K562 (cell line): ENCODE data around the gene KISS1R. TPM values are rescaled to one million over a fixed set of nuclear protein-coding genes. Genes with fewer than 3 reads are reported as not detected.

Experiments
- ATAC-seq: fragments of 200-7000 bp; cut with Tn5 transposase; 3 replicates; pipeline ENCODE4 v1.9.1; 2020; ENCODE audit warnings: moderate library complexity
- BruUV-seq: library from RNA; stranded (reverse); fragments of 400-500 nt; replicated peaks from 2 replicates; lab custom pipeline; 2021; lab: Mats Ljungman, UMichigan
- CTCF ChIA-PET: fragments of 300-600 bp; formaldehyde crosslinking; extraction: SDS; loops from one replicate; lab custom pipeline; 2021; ENCODE audit warnings: low intra/inter-chr PET ratio; lab: Yijun Ruan, JAX
- POLR2A ChIA-PET: fragments of 300-600, 350-650 bp; sonication (Branson Sonifier 250); formaldehyde crosslinking; extraction: SDS; loops from one replicate; lab custom pipeline; 2021; ENCODE audit warnings: antibody characterized with exemption, inconsistent platforms; lab: Yijun Ruan, JAX
- DNase-seq, 4 experiments: peaks; one replicate each; pipeline versions ENCODE4 v3.0.0 to v3.0.0-alpha.2; 2011 to 2018; ENCODE audit warnings: low spot score in 3 of 4, mixed read lengths in 3 of 4; ENCODE audit errors: extremely low read depth in 1 of 4
- FAIRE-seq: peaks from 2 replicates; lab custom pipeline; 2011; peaks lifted over from hg19 to GRCh38; lab: Jason Lieb, UNC
- H2AFZ ChIP-seq: 2 replicates; pipeline ENCODE4 v1.6.0; 2011; ENCODE audit warnings: low read depth, low read length, control low read depth, inconsistent platforms
- H3K27ac ChIP-seq: fragments of 200-600 bp; 3 replicates; pipeline ENCODE4 v1.8.0; 2011; ENCODE audit warnings: low read depth, mild to moderate bottlenecking, control low read depth, inconsistent platforms, low read length, moderate library complexity, mixed read lengths; ENCODE audit errors: extremely low read depth
- H3K27me3 ChIP-seq, 2 experiments: fragments of 300-600 bp in 1 of 2; 2 replicates in 1 of 2; 3 replicates in 1 of 2; pipeline versions ENCODE4 v1.6.0 to v1.8.0; 2011; ENCODE audit warnings: inconsistent platforms in 2 of 2, low read length in 2 of 2, mild to moderate bottlenecking in 1 of 2, mixed read lengths in 1 of 2, moderate library complexity in 1 of 2; ENCODE audit not compliant: control insufficient read depth in 2 of 2, insufficient read depth in 2 of 2
- H3K36me3 ChIP-seq: fragments of 300-600 bp; 3 replicates; pipeline ENCODE4 v1.8.0; 2011; ENCODE audit warnings: mild to moderate bottlenecking, low read length, inconsistent platforms; ENCODE audit not compliant: control insufficient read depth, insufficient read depth
- H3K4me1 ChIP-seq, 2 experiments: fragments of 200-600 bp in 1 of 2; replicated peaks in 1 of 2; 2 replicates in 1 of 2; 3 replicates in 1 of 2; pipeline versions ENCODE4 v1.5.1 to v1.8.0; 2011; ENCODE audit warnings: inconsistent platforms in 2 of 2, low read length in 2 of 2, mild to moderate bottlenecking in 1 of 2, mixed read lengths in 1 of 2, moderate library complexity in 1 of 2; ENCODE audit not compliant: control insufficient read depth in 2 of 2, insufficient read depth in 2 of 2
- H3K4me2 ChIP-seq: 2 replicates; pipeline ENCODE4 v1.6.1; 2011; ENCODE audit warnings: low read length, control low read depth, inconsistent platforms, mixed read lengths; ENCODE audit not compliant: insufficient read depth
- H3K4me3 ChIP-seq: fragments of 200-600 bp; sonication (generic), shearing (Covaris generic); 2 replicates; pipeline ENCODE4 v1.5.1; 2016; ENCODE audit warnings: control low read depth, inconsistent platforms
- H3K79me2 ChIP-seq: fragments of 200-600 bp; 3 replicates; pipeline ENCODE4 v1.8.0; 2011; ENCODE audit warnings: low read length, inconsistent platforms; ENCODE audit not compliant: control insufficient read depth, insufficient read depth
- H3K9ac ChIP-seq, 2 experiments: 2 replicates each; pipeline versions ENCODE4 v1.6.0 to v1.6.1; 2011; ENCODE audit warnings: low read depth in 2 of 2, low read length in 2 of 2, control low read depth in 1 of 2, inconsistent platforms in 1 of 2, mild to moderate bottlenecking in 1 of 2, mixed read lengths in 1 of 2; ENCODE audit not compliant: insufficient read depth in 1 of 2
- H3K9me1 ChIP-seq: one replicate; pipeline ENCODE4 v1.6.0; 2011; ENCODE audit warnings: inconsistent platforms, mild to moderate bottlenecking, low read length, moderate library complexity; ENCODE audit not compliant: control insufficient read depth, insufficient read depth
- H3K9me3 ChIP-seq: replicated peaks from 2 replicates; pipeline ENCODE4 v1.5.1; 2011; ENCODE audit warnings: low read depth, low read length, inconsistent platforms; ENCODE audit not compliant: control insufficient read depth, insufficient read depth
- H4K20me1 ChIP-seq: replicated peaks from 2 replicates; pipeline ENCODE4 v1.6.1; 2011; ENCODE audit warnings: low read length, inconsistent platforms, mixed read lengths; ENCODE audit not compliant: control insufficient read depth, insufficient read depth
- ATF6 ChIP-seq: sonication (generic); formaldehyde crosslinking; IDR thresholded peaks from 2 replicates; pipeline ENCODE4 v1.4.0; 2020; ENCODE audit warnings: mild to moderate bottlenecking, missing genetic modification reagents
- ETV5 ChIP-seq: sonication (generic); formaldehyde crosslinking; IDR thresholded peaks from 2 replicates; pipeline ENCODE4 v1.4.0; 2020; ENCODE audit warnings: low read depth, mild to moderate bottlenecking, missing genetic modification reagents
- KLF10 ChIP-seq: fragments of 250-450 bp; sonication (Bioruptor Pico); IDR thresholded peaks from 2 replicates; pipeline ENCODE4 v1.6.1; 2021; ENCODE audit warnings: matching md5 sums
- NCOA4 ChIP-seq: fragments of 450-650 bp; IDR thresholded peaks from 2 replicates; pipeline ENCODE4 v1.6.1; 2018; ENCODE audit warnings: mild to moderate bottlenecking; ENCODE audit not compliant: partially characterized antibody
- NFXL1 ChIP-seq: fragments of 450-650 bp; formaldehyde crosslinking; IDR thresholded peaks from 2 replicates; pipeline ENCODE4 v1.4.0; 2021; ENCODE audit warnings: mild to moderate bottlenecking
- POLR2A ChIP-seq: fragments of 450-650 bp; conservative IDR thresholded peaks from 2 replicates; pipeline ENCODE4 v1.6.1; 2016
- ZNF121 ChIP-seq: sonication (generic); formaldehyde crosslinking; conservative IDR thresholded peaks from 2 replicates; pipeline ENCODE4 v1.8.0; 2022; ENCODE audit warnings: missing genetic modification reagents
- ZNF551 ChIP-seq: fragments of 250-450 bp; sonication (Bioruptor Pico); IDR thresholded peaks from 2 replicates; pipeline ENCODE4 v1.5.0; 2021; ENCODE audit warnings: mild to moderate bottlenecking, moderate library complexity
- WGBS: fragments of 100-300 bp; shearing (Covaris generic); methylation state at CpG from one replicate; pipeline ENCODE4 v1.1.6; 2016; ENCODE audit warnings: low coverage, mixed read lengths; ENCODE audit not compliant: insufficient coverage; ENCODE audit errors: missing lambda C conversion rate; 5-methylcytosine and 5-hydroxymethylcytosine counted together
- in situ Hi-C: fragments of 300-500 bp; cut with MboI; formaldehyde crosslinking; loops from 4 replicates; pipeline ENCODE4 v1.15.0; 2018; ENCODE audit warnings: inconsistent platforms, mixed read lengths
- intact Hi-C: fragments of 100-400 bp; cut with micrococcal nuclease; formaldehyde crosslinking; loops from 2 replicates; pipeline ENCODE4 v1.14.2; 2022
- polyA plus RNA-seq, 8 experiments: library from polyadenylated mRNA; depleted of rRNA in 4 of 8; stranded (reverse) in 5 of 8; unstranded in 3 of 8; fragments of >200 nt; fragmentation: Nextera tagmentation in 2 of 8; fragmentation: Illumina TruSeq in 1 of 8; extraction: Ambion mirVana in 2 of 8; extraction: Trizol in 1 of 8; gene quantifications; 2 replicates each; pipeline versions ENCODE4 v1.2.1 to v1.2.3, GENCODE V29; 2011 to 2014; ENCODE audit warnings: inconsistent platforms in 1 of 8, missing spikeins in 1 of 8
- total RNA-seq, 7 experiments: library from RNA; depleted of rRNA in 6 of 7; stranded (reverse); fragments of >200 nt in 6 of 7; fragmentation: Illumina TruSeq in 2 of 7; extraction: Trizol in 2 of 7; gene quantifications; 2 replicates each; pipeline versions ENCODE4 v1.2.1 to v1.2.3, GENCODE V29; 2011 to 2021; ENCODE audit warnings: low replicate concordance in 1 of 7

The KISS1R gene
- total and polyA plus RNA-seq, 9 of the 15 experiments (the other 6 are each of a cell fraction or from before 2014, with no cell fraction given), result 0.37 to 39.4 (median 2.0) TPM

DNA sequence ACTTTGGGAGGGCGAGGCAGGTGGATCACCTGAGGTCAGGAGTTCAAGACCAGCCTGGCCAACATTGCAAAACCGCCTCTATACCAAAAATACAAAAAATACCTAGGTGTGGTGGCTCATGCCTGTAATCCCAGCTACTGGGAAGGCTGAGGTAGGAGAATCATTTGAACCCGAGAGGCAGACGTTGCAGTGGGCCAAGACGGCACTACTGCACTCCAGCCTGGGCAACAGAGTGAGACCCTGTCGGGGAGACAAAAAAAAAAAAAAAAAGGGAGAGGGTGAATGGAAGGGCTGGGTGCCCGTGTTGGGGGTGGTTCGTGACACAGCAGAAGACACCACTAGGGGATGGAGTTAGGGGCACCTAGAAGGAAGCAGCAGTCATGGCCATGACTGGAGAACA, 46.8 kb upstream of the KISS1R start:
- intact Hi-C loops, result no loop called here
- POLR2A ChIA-PET, result interaction anchor here (0.6 kb wide), 1 partner anchor 72 kb away, joined by 4 read pairs; no protein-coding TSS in a partner anchor
- TF ChIP-seq NFXL1, result no peak
- TF ChIP-seq NCOA4, result no peak
- peak; percentile 45; the same call in 1 of the 2 replicates for TF ChIP-seq POLR2A
- no peak for TF ChIP-seq ETV5
- no peak for TF ChIP-seq ZNF551 (CRISPR knock-in tag)
- no peak for TF ChIP-seq KLF10 (CRISPR knock-in tag)
- TF ChIP-seq ATF6 (CRISPR knock-in tag), result no peak
- TF ChIP-seq ZNF121 (CRISPR knock-in tag), result peak; percentile 84

More for the DNA sequence above, 46.8 kb upstream of the KISS1R start:
- in situ Hi-C loops, result no loop called here
- ATAC-seq (no peak), DNase-seq (no peak), FAIRE-seq (no peak)
- H4K20me1 ChIP-seq, result no peaks in the 10 kb centered on the region; the same call in 1 of the 2 replicates
- CTCF ChIA-PET, result no interaction called here
- H3K9ac ChIP-seq, result peak overlapping the region in 1 of 2 experiments; percentile 86; a peak in 1 of 4 replicates
- H3K9me1 ChIP-seq, result no peaks in the 10 kb centered on the region
- no peak overlapping the region for H3K4me3 ChIP-seq
- no peaks in the 10 kb centered on the region for H3K27me3 ChIP-seq
- H3K79me2 ChIP-seq, result no peaks in the 10 kb centered on the region
- H3K36me3 ChIP-seq, result peaks cover 72% of the 10 kb centered on the region; the same call in 2 of the 3 replicates
- no peaks in the 10 kb centered on the region for H3K9me3 ChIP-seq
- peaks cover 16 to 84% of the 10 kb centered on the region in 2 experiments for H3K4me1 ChIP-seq
- 97% methylated on average over 4 of the region's 8 CpGs for WGBS
- no peak overlapping the region for H2AFZ ChIP-seq
- no TSS peak for BruUV-seq
- H3K27ac ChIP-seq, result no peak overlapping the region
- H3K4me2 ChIP-seq, result no peak overlapping the region
